Memory B cell (primary cell): ENCODE results near the gene ATXN1.
"Not testable (repeated sequence)": the region's sequence is repeated elsewhere in the genome, so short reads cannot be mapped to it uniquely, and the experiment has no call there.

ENCODE experiments used
- ATAC-seq: fragments of 150-1000 bp; cut with Tn5 transposase; 2 replicates; pipeline ENCODE4 v1.10.0; 2021; ENCODE audit warnings: low read depth, mild to moderate bottlenecking, moderate library complexity
- DNase-seq, 2 donors: peaks; one replicate each; pipeline ENCODE4 v3.0.0; 2022; ENCODE audit warnings: low spot score in 2 of 2
- H3K27ac Mint-ChIP-seq: one replicate; pipeline ENCODE4 v1.8.0; 2022; ENCODE audit warnings: mild to moderate bottlenecking, moderate library complexity, mixed read lengths
- H3K27me3 Mint-ChIP-seq: one replicate; pipeline ENCODE4 v1.8.0; 2022; ENCODE audit warnings: mixed read lengths
- H3K36me3 Mint-ChIP-seq: one replicate; pipeline ENCODE4 v1.8.0; 2022; ENCODE audit warnings: mild to moderate bottlenecking, mixed read lengths
- H3K4me1 Mint-ChIP-seq: one replicate; pipeline ENCODE4 v1.8.0; 2022; ENCODE audit warnings: mixed read lengths
- H3K4me3 Mint-ChIP-seq: one replicate; pipeline ENCODE4 v1.8.0; 2022; ENCODE audit warnings: mild to moderate bottlenecking, moderate library complexity, mixed read lengths
- H3K9me3 Mint-ChIP-seq: one replicate; pipeline ENCODE4 v1.8.0; 2022; ENCODE audit warnings: mixed read lengths

The ATXN1 gene

DNA sequence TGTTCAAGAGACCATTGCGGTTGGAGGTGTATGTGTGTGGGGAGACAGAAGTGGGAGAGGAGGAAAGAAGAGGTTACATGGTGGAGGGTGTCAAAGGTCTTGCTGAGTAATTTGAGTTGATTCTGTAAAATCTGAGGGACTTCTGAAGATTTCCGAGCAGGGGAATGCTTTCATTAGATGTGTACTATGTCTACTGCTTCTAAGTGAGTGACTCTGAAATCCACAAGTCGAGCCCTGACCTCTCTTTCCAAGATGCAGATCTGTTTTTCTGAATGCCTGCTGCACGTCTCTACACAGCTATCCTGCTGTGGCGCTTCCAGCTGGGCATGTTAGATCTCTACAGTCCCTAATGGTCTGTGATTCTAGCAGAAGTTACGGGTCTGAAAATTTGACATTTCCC, 209.8 kb downstream of the ATXN1 start:
- H3K9me3 Mint-ChIP-seq = no peaks in the 10 kb centered on the region

DNA sequence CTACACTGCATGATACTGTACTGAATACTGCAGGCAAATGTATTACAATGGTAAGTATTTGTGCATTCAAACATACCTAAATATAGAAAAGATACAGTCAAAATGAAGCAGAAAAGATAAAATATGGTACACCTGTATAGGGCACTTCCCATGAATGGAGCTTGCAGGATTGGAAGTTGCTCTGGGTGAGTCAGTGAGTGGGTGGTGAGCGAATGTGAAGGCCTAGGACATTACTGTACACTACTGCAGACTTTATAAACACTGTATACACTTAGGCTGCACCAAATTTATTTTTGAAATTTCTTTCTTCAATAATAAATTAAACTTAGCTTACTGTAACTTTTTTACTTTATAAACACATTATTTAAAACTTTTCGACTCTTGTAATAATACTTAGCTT, 213.1 kb downstream of the ATXN1 start:
- ATAC-seq (no peak), DNase-seq (no peak)
- Mint-ChIP-seq H3K27ac (no peak overlapping the region), H3K9me3 (no peaks in the 10 kb centered on the region), H3K4me1 (no peaks in the 10 kb centered on the region), H3K4me3 (no peak overlapping the region), H3K27me3 (no peaks in the 10 kb centered on the region), H3K36me3 (peaks cover 12% of the 10 kb centered on the region)

More for the DNA sequence above, 209.8 kb downstream of the ATXN1 start:
- H3K4me3 Mint-ChIP-seq = no peak overlapping the region
- DNase-seq (no peak), ATAC-seq (no peak)
- H3K36me3 Mint-ChIP-seq = peaks cover 4% of the 10 kb centered on the region
- no peak overlapping the region for H3K27ac Mint-ChIP-seq
- no peaks in the 10 kb centered on the region for H3K4me1 Mint-ChIP-seq
- no peaks in the 10 kb centered on the region for H3K27me3 Mint-ChIP-seq

DNA sequence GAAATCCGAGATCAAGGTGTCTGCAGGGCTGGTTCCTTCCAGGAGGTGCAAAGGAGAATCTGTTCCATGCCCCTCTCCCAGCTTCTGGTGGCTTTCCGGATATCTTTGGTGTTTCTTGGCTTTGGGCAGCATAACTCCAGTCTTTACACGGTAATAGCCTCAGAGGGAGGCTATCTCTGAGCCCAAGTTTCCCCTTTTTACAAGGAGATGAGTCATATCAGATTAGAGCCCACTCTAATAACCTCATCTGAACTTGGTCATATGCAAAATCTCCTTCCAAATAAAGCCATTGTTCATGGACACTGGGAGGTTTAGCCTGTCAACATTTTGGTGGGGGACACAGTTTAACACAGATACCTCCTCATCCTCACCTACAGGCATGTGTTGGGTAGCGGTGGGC, 213.7 kb downstream of the ATXN1 start:
- DNase-seq (no peak), ATAC-seq (no peak)
- Mint-ChIP-seq H3K4me1 (no peaks in the 10 kb centered on the region), H3K4me3 (no peak overlapping the region), H3K27me3 (no peaks in the 10 kb centered on the region), H3K9me3 (no peaks in the 10 kb centered on the region), H3K36me3 (peaks cover 12% of the 10 kb centered on the region), H3K27ac (no peak overlapping the region)

DNA sequence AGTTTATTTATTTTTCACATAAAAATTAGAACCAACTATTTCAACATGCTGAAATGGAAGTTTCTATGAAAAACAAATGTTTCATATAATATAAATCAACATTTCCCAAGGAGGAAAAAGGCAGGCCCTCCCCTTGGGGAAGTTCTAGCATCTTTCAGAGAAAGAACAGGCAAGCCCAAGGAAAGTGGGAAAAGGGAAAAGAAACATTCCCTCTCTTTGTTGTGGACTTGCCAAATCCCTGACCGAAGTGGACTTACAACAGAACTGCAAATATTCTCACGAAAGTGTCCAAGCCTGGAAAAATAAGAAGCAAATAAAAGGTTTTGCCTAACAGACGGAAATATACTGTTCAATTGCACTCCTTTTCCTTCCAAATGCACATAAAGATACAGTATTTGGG, 214.4 kb downstream of the ATXN1 start:
- no peak for DNase-seq
- Mint-ChIP-seq H3K36me3 (peaks cover 12% of the 10 kb centered on the region), H3K27me3 (no peaks in the 10 kb centered on the region), H3K27ac (no peak overlapping the region), H3K4me3 (no peak overlapping the region), H3K9me3 (no peaks in the 10 kb centered on the region), H3K4me1 (no peaks in the 10 kb centered on the region)
- ATAC-seq = no peak

DNA sequence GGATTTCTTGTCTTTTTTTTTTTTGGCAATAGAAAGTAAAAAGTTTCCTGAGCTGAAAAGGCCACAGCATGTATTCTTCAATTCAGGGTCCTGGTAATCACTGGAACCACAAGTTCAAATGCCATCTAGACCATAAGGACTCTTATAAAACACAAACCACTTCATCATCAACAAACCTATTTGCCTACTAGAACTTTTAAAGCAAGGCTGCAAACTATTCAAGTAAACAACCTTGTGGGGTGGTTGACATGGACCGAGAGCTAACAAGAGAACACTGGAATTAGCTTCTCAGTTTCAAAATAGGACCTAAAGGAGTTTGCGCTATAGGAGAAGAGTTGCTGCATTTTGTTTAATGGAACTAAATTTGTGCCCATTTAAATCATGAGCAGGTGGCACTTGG, 215.9 kb downstream of the ATXN1 start:
- H3K36me3 Mint-ChIP-seq = peaks cover 10% of the 10 kb centered on the region
- no peak overlapping the region for H3K4me3 Mint-ChIP-seq
- no peak overlapping the region for H3K27ac Mint-ChIP-seq
- ATAC-seq (no peak), DNase-seq (no peak)
- no peaks in the 10 kb centered on the region for H3K27me3 Mint-ChIP-seq
- no peaks in the 10 kb centered on the region for H3K9me3 Mint-ChIP-seq
- H3K4me1 Mint-ChIP-seq = peaks cover 3% of the 10 kb centered on the region

DNA sequence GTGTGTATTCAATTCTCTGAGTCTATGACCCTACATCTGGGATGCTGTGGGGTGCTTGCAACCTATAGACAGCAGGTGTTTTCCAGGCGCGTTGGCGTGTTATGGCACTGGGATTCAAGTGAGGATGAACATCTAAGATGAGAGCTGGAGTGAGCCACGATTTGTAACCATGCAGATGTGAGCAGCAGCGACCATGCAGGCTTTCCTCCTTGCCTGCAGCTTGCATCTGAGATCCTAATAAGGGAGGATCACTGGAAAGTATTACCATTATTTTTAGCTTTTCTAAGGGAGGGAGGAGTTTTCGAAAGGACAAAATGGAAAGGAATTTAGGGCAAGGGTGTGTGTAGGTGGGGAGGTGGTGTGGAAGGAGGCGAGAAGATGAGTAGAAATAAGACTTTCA, 216.7 kb downstream of the ATXN1 start:
- peaks cover 5% of the 10 kb centered on the region for H3K4me1 Mint-ChIP-seq
- H3K4me3 Mint-ChIP-seq = no peak overlapping the region
- DNase-seq (no peak), ATAC-seq (no peak)
- peaks cover 9% of the 10 kb centered on the region for H3K36me3 Mint-ChIP-seq
- H3K9me3 Mint-ChIP-seq = no peaks in the 10 kb centered on the region
- no peaks in the 10 kb centered on the region for H3K27me3 Mint-ChIP-seq
- H3K27ac Mint-ChIP-seq = no peak overlapping the region

DNA sequence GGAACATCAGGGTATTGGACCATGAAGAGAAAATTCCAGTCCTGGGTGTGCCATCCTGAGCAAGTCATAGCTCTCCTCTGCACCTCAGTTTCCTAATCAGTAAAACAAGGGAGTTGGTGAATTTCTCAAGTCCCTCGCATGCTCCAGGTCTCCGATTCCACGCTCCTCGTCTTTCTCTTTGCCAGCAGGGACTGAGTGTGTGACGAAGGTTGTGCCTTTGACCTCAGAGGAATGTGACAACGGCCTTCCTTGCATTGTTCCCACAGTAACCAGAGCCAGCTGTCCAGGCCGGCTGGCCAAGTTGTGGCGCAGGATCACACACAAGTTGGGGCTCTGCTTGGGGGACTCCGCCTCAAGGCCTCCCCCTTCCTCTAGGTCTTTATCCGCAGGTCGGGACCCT, 217.3 kb downstream of the ATXN1 start:
- H3K4me3 Mint-ChIP-seq = no peak overlapping the region
- H3K9me3 Mint-ChIP-seq = no peaks in the 10 kb centered on the region
- H3K27ac Mint-ChIP-seq = no peak overlapping the region
- H3K36me3 Mint-ChIP-seq = peaks cover 9% of the 10 kb centered on the region
- H3K4me1 Mint-ChIP-seq = peaks cover 5% of the 10 kb centered on the region
- no peaks in the 10 kb centered on the region for H3K27me3 Mint-ChIP-seq
- DNase-seq = no peak
- no peak for ATAC-seq

DNA sequence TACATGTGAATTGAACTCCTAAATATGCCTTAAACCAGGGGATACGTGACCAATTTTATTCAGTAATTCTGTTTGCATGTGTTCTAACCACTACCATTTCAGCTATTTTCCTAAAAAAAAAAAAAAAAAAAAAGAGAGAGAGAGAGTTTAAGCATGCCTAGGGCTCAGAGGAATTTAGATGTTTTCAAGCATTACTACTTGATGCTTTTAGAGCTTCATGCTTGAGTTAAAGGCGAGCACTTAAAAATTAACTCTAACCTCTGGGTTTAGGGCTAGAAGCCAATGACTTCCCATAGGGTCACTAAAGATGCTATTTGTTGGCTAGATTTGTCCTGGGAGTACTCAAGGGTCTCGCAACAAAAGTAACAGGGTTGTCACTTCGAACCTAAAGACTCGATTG, 217.7 kb downstream of the ATXN1 start:
- no peaks in the 10 kb centered on the region for H3K27me3 Mint-ChIP-seq
- no peaks in the 10 kb centered on the region for H3K9me3 Mint-ChIP-seq
- peaks cover 5% of the 10 kb centered on the region for H3K4me1 Mint-ChIP-seq
- DNase-seq (no peak), ATAC-seq (no peak)
- H3K27ac Mint-ChIP-seq = no peak overlapping the region
- H3K36me3 Mint-ChIP-seq = peaks cover 9% of the 10 kb centered on the region
- no peak overlapping the region for H3K4me3 Mint-ChIP-seq

DNA sequence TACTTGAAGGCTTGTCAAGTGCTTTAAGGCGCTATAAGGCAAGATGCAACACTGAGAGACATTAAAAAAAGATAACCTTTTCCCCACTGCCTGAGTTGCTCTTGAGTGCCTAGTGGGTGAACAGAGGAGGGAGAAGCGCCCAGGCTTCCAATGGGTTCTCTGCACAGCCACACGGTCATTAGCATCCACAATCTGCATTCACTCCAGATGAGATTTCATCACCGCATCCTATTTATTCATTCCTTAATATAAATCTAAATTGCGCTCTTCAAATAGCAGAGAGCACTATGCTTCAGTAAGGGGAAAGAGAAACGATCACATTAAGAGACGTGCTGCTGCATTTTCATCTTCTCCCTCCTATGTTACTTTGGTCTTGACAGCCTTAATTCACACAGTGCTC, 219.2 kb downstream of the ATXN1 start:
- Mint-ChIP-seq H3K36me3 (peaks cover 9% of the 10 kb centered on the region), H3K4me3 (no peak overlapping the region), H3K27me3 (no peaks in the 10 kb centered on the region), H3K4me1 (peaks cover 5% of the 10 kb centered on the region), H3K9me3 (no peaks in the 10 kb centered on the region), H3K27ac (no peak overlapping the region)
- DNase-seq = no peak
- ATAC-seq = no peak

DNA sequence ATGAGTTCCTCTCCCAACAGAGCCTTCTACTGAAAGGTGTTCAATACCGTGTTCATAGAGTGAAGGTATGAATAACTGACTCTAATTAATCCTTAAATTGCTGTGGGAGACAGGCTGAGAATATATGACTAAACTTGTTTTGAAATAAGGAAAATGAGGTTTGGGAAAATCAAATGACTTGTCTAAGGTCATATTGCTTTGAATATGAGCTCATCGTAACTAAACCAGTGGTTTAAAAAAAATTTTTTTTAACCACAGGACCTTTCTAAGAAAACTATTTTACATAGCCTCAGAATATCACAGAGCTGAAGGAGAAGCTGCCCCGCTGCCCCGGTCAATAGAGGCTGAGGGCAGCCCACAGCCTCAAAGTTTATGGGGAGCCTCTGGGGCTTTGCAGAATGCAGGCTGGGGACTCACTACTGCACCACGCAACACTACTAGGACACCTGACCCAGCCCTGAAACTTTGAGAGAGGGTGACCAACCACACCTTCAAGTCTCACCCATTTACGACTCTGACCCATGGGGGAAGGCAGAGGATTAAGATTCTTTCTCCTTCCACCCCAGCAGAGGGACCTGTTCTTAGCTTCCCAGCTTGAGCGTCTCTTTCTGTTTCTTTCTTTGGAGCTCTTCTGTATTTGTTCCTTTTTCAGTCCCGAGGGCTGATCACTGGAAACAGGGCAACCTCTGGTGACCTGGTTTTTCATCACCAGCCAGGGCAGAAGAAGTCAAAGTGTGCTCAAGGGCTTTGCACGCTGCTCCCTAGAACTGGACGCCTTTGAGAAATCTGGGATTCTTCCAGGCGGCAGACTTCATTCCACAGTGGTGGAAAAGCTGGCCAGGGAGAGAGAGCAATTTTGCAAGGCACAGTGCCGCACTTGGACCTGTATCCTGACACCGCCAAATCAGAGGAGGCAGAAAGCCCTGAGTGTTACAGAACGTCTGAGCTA, 220.2 kb downstream of the ATXN1 start:
- H3K27me3 Mint-ChIP-seq = no peaks in the 10 kb centered on the region
- DNase-seq = no peak
- no peak overlapping the region for H3K27ac Mint-ChIP-seq
- peaks cover 5% of the 10 kb centered on the region for H3K4me1 Mint-ChIP-seq
- H3K4me3 Mint-ChIP-seq = no peak overlapping the region
- ATAC-seq = no peak
- no peaks in the 10 kb centered on the region for H3K9me3 Mint-ChIP-seq
- peaks cover 8% of the 10 kb centered on the region for H3K36me3 Mint-ChIP-seq

DNA sequence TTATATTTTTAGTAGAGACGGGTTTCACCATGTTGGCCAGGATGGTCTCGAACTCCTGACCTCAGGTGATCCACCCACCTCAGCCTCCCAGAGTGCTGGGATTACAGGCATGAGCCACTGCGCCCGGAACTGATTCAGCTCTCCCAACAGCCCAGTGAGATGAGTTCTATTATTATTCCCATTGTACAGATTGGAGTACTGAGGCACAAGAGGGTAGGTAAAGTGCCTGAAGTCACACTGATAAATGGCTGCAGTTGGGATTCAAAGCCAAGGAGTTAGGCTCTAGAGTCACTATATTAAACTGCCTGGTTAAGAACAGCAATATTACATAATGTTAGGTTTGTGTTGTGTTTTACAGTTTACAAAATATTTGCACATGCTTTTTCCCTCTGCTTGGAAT, 220.9 kb downstream of the ATXN1 start:
- not testable (repeated sequence) for H3K9me3 Mint-ChIP-seq, DNase-seq, H3K27me3 Mint-ChIP-seq, H3K36me3 Mint-ChIP-seq, H3K4me3 Mint-ChIP-seq, H3K4me1 Mint-ChIP-seq, H3K27ac Mint-ChIP-seq, ATAC-seq

DNA sequence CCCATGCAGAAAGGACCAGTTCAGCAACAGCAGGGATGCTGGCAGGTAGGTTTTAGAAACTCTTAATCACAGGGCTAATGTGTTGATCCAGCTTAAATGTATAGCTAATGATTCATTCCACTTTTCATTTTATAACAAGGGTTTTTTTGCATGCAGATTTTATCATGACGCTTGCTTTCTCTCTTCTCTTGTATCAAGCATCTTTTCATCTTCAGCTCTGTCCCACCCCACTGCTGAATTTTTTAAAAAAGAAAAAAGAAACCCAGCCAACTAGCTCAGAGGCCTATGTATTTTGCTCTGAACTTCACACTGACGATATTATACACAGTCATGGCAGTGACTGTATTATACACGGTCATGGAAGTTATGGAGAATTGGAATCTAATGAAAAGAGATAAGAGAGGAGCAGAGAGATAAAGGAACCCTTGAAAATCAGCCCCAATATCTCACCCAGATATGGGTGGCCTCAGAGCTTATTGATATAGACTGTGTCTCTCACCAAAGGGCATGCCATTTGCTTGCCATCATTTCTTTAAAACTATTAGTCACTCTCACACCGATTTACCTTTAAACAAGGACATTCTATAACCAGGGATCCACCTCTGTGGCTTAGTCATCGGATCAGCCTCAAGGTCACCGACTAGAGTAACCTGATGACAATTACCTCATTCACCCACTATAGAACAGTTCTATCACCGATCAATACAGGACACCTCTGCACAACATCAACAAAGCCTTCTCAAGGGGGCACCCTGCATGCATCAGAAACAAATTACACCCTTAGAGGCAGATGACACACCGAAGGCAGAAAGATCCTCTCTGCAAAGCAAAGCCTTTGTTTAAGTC, 222.0 kb downstream of the ATXN1 start:
- DNase-seq (no peak), ATAC-seq (no peak)
- Mint-ChIP-seq H3K9me3 (no peaks in the 10 kb centered on the region), H3K27ac (no peak overlapping the region), H3K36me3 (peaks cover 2% of the 10 kb centered on the region), H3K27me3 (no peaks in the 10 kb centered on the region), H3K4me1 (peaks cover 12% of the 10 kb centered on the region), H3K4me3 (no peak overlapping the region)

DNA sequence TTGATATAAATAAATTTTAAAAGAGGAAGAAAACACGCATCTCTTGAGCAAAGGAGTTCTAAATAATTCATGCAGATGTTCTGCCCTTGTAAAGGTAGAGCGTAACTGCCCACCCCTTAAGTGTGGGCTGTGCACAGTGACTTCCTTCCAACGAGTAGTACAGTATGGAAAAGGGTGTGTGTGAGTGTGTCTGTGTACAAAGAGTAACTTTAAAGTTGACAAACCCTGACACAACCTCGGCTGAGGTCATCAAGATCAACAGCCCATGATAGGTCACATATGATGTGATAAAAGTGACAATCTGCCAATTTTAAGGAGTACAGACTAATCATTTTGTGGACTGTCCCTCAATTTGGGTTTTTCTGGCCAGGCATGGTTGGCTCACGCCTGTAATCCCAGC, 225.7 kb downstream of the ATXN1 start:
- Mint-ChIP-seq H3K4me3 (no peak overlapping the region), H3K36me3 (peaks cover 4% of the 10 kb centered on the region), H3K27ac (no peak overlapping the region), H3K4me1 (peaks cover 17% of the 10 kb centered on the region), H3K27me3 (no peaks in the 10 kb centered on the region), H3K9me3 (peaks cover 2% of the 10 kb centered on the region)
- DNase-seq (no peak), ATAC-seq (no peak)

DNA sequence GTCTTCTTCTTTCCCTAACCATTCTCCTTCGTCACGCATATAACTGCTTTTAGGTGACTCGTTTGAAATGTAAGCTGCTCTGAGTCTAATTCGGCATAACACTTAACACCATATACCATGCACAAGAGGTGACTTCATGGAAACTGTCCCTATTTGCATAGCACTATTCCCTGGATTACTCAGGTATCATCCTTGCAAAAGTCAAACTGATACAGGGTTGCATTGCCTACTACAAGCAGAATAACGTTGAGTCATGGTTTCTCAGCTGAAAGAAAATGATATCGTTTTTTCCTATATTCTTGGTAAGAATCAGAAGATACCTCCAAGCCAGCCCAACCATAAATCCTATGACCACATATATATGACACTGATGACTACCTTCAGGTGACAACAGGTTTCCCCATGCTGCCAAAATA, 227.5 kb downstream of the ATXN1 start:
- H3K27me3 Mint-ChIP-seq = no peaks in the 10 kb centered on the region
- H3K4me3 Mint-ChIP-seq = no peak overlapping the region
- H3K27ac Mint-ChIP-seq = no peak overlapping the region
- DNase-seq (no peak), ATAC-seq (no peak)
- H3K4me1 Mint-ChIP-seq = peaks cover 15% of the 10 kb centered on the region
- H3K9me3 Mint-ChIP-seq = peaks cover 2% of the 10 kb centered on the region
- peaks cover 2% of the 10 kb centered on the region for H3K36me3 Mint-ChIP-seq
